ENCODE results near the gene CPVL. TPM values are rescaled to one million over a fixed set of nuclear protein-coding genes. Genes with fewer than 3 reads are reported as not detected.

CPVL gene
- total RNA-seq, 4 donors from 2014 or later: 25.1 to 58.6 (median 38.6) TPM

DNA sequence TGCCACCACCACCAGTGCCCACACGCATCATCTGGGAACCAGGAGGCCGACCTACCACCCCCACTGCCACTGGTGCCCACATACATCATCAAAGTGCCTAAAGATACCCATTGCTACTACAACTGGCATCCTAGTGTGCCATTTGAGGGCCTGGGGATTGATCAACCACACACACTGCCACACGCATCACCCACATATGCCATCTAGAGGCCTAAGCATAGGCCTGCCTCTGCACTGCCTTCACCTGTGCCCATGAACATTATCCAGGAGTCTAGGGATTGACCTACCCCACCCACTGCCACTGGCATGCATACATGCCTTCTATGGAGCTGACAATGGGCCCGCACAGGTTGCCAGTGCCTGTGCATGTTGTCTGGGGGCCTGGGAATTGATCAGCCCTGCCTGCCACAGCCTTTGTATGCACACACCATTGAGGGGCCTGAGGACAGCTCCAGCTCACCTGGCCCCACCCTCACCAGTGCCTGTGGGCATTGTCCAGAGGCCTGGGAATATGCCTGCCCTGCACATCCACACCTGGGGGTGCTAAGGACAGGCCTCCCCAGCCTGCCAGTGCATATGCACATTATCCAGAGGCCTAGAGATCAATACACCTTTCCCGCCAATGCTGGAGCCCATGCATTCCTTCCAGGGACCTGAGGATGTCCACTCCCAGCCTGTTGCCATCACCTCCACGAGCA is 123.9 kb downstream of the CPVL start:
- TF ChIP-seq, protein P1, sequence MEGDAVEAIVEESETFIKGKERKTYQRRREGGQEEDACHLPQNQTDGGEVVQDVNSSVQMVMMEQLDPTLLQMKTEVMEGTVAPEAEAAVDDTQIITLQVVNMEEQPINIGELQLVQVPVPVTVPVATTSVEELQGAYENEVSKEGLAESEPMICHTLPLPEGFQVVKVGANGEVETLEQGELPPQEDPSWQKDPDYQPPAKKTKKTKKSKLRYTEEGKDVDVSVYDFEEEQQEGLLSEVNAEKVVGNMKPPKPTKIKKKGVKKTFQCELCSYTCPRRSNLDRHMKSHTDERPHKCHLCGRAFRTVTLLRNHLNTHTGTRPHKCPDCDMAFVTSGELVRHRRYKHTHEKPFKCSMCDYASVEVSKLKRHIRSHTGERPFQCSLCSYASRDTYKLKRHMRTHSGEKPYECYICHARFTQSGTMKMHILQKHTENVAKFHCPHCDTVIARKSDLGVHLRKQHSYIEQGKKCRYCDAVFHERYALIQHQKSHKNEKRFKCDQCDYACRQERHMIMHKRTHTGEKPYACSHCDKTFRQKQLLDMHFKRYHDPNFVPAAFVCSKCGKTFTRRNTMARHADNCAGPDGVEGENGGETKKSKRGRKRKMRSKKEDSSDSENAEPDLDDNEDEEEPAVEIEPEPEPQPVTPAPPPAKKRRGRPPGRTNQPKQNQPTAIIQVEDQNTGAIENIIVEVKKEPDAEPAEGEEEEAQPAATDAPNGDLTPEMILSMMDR (IDR thresholded peaks at IDR 0.05): no peak
- no peak for DNase-seq (ENCODE audit: low spot score)
- no peak for ATAC-seq (ENCODE audit: low FRiP score)

DNA sequence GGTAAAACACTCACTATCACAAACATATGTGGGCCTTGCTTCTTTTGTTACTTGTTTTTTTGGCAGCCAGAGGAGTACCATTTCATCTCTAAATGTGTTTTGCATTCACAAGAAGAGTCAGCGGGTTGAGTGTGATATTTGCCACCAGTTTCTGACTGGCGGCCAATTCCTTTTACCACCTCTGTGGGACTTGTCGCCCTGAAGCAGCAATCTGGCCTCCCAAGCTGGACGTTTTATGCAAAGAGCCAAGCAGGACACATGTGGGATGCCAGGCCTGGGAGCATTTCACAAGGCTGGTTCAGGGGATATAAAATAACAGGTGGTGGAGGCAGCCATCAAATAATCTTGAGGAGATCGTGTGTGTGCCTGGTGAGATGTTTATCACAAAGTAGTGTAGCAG is 126.4 kb downstream of the CPVL start:
- no peak for ATAC-seq (ENCODE audit: low FRiP score)
- DNase-seq (ENCODE audit: low spot score): no peak
- TF ChIP-seq, protein P1 (IDR thresholded peaks at IDR 0.05): no peak

DNA sequence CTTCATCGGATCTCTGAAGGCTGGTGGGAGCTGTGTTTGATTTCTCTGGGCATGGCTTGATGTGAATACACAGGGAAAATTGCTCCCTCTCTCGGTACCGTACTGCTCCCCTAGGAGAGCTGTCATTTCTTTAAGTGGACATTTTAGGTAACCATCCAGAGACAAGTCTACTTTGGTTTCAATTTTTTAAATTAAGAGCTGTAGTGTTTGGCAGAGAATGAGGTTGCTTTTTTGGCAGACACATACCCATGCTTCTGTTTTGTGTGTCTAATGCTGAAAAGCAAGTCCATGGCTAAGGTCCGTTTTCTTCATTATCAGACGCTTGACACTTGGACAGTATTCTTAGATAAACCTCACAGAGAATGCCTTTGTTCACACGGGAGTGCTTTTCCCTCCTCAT is 127.0 kb downstream of the CPVL start:
- DNase-seq (ENCODE audit: low spot score) (no peak), ATAC-seq (ENCODE audit: low FRiP score) (peak; percentile 44)
- TF ChIP-seq, protein P1 (IDR thresholded peaks at IDR 0.05): no peak

DNA sequence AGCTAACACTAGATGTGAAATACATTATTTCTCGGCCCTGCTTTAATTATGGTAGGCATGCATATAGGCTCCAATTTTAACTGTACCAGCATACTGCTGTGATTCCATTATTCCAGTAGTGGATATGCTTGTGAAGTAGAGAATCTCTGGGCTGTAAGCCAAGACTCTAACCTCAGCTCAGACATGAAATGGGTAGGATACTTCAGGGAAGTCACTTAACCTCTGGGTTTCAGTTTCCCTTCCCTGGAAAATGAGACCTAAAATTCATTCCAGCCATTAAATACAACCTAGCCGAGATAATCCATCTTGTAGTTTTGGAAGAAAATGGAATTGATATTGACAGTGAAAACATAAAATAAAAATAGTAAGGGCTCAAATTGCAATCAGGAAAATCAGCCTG is 128.6 kb downstream of the CPVL start:
- ATAC-seq (ENCODE audit: low FRiP score): no peak
- TF ChIP-seq, protein P1 (IDR thresholded peaks at IDR 0.05): no peak

DNA sequence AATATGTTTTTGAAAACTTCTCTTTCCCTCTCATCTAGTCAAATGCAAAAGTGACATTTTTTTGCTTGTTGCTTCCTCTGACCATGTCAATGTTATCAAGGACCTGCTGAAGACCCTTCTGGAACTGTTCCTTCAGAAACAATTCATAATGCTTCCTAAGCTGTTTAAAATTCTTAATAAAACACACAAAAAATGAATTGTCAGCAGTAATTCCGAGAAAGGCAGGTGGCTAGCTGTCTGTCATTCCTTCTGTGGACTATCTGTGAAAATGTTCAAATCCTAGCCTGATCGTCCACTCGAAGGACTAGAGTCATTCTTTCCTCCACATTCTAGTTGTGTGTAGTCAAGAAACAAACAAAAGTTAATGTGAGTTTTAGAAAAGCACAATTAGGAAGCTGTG is 131.6 kb downstream of the CPVL start:
- DNase-seq (ENCODE audit: low spot score) (no peak), ATAC-seq (ENCODE audit: low FRiP score) (no peak)
- TF ChIP-seq, protein P1 (IDR thresholded peaks at IDR 0.05): no peak

More for the DNA sequence above, 128.6 kb downstream of the CPVL start:
- no peak for DNase-seq (ENCODE audit: low spot score)

DNA sequence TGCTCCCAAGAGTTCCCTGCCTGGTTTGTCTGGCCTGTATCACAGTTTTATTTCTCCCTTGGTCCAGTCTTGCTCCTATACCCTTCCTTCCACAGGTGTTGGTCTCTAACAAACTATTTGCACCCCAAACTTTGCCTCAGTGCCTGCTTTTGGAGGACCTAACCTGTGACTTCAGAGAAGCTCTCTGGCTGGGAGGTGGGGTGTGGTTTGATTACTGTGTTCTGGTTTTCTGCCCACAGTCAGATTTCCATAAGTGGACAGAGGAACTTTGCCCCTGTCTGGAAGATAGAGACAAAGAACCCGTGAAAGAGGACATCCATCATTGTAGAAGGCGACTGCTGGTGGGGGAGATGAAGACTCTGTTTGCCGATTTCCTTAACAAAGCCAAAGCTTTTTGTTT is 132.4 kb downstream of the CPVL start:
- DNase-seq (ENCODE audit: low spot score): no peak
- ATAC-seq (ENCODE audit: low FRiP score): no peak
- TF ChIP-seq, protein P1 (IDR thresholded peaks at IDR 0.05): no peak

DNA sequence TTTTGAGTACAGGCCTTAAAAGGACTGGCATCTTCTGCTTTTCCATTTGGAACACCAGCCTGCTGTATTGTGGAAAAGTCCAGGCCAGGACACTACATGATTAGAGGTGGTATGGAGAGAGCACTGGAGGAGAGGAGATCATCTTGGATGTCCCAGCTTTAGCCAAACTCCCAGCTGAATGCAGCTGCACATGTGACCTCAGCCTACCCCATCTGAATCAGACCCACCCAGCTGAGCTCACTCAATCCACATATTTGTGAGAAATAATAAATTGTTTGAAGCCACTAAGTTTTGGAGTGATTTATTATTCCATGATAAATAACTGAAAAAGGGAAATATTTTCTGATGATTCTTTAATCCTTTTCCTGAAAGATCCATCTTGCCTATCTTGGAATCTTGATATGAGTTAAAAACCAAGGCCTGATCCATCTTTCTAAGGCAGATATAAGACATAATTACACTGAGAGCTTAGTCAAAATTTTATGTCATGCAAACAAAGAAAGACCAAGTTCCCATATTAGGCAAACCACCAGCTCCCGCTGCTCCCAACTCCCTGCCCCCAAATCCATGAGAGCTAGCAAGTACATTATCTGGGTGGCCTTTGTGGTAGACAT is 133.1 kb downstream of the CPVL start:
- no peak for ATAC-seq (ENCODE audit: low FRiP score)

More for the DNA sequence above, 133.1 kb downstream of the CPVL start:
- TF ChIP-seq, protein P1 (IDR thresholded peaks at IDR 0.05): no peak
- DNase-seq (ENCODE audit: low spot score): no peak
